Keratinocyte (primary cell): ENCODE measurements around the gene HERC3. TPM values are rescaled to one million over a fixed set of nuclear protein-coding genes. Genes with fewer than 3 reads are reported as not detected.

Experiments
- DNase-seq: peaks from one replicate; pipeline ENCODE4 v3.0.0-alpha.2; 2011; ENCODE audit warnings: low read depth, missing footprints, low spot score
- FAIRE-seq: peaks from 2 replicates; lab custom pipeline; 2011; peaks lifted over from hg19 to GRCh38; lab: Jason Lieb, UNC
- H2AFZ ChIP-seq: 2 replicates; pipeline ENCODE4 v1.6.0; 2012; ENCODE audit warnings: low read length, control low read depth, inconsistent platforms; ENCODE audit not compliant: control insufficient read depth
- H3K27ac ChIP-seq: 2 replicates; pipeline ENCODE4 v1.5.1; 2011; ENCODE audit warnings: low read length; ENCODE audit not compliant: control insufficient read depth, insufficient read depth
- H3K27me3 ChIP-seq: 3 replicates; pipeline ENCODE4 v1.6.0; 2011; ENCODE audit warnings: low read length; ENCODE audit not compliant: control insufficient read depth, insufficient read depth; ENCODE audit errors: extremely low read depth
- H3K36me3 ChIP-seq, 2 experiments: 2 replicates in 1 of 2; 3 replicates in 1 of 2; pipeline ENCODE4 v1.5.1; 2011; ENCODE audit warnings: low read length in 2 of 2, mild to moderate bottlenecking in 1 of 2; ENCODE audit not compliant: control insufficient read depth in 2 of 2, insufficient read depth in 2 of 2; ENCODE audit errors: extremely low read depth in 1 of 2
- H3K4me1 ChIP-seq: 3 replicates; pipeline ENCODE4 v1.5.1; 2011; ENCODE audit warnings: low read length; ENCODE audit not compliant: control insufficient read depth, insufficient read depth; ENCODE audit errors: extremely low read depth
- H3K4me2 ChIP-seq: 3 replicates; pipeline ENCODE4 v1.6.0; 2011; ENCODE audit warnings: low read depth, low read length; ENCODE audit not compliant: control insufficient read depth, insufficient read depth; ENCODE audit errors: extremely low read depth
- H3K4me3 ChIP-seq, 3 experiments: fragments of 200-600 bp in 1 of 3; sonication (generic) in 1 of 3; 2 replicates in 2 of 3; 3 replicates in 1 of 3; pipeline ENCODE4 v1.5.1; 2011 to 2016; ENCODE audit warnings: low read length in 3 of 3, mild to moderate bottlenecking in 3 of 3, control low read depth in 2 of 3, inconsistent platforms in 1 of 3, low read depth in 1 of 3, mixed read lengths in 1 of 3, mixed run types in 1 of 3, moderate library complexity in 1 of 3; ENCODE audit not compliant: control insufficient read depth in 2 of 3, insufficient read depth in 2 of 3; ENCODE audit errors: extremely low read depth in 1 of 3
- H3K79me2 ChIP-seq: 2 replicates; pipeline ENCODE4 v1.6.0; 2012; ENCODE audit warnings: low read length; ENCODE audit not compliant: control insufficient read depth, insufficient read depth
- H3K9ac ChIP-seq: 3 replicates; pipeline ENCODE4 v1.6.0; 2011; ENCODE audit warnings: low read length; ENCODE audit not compliant: control insufficient read depth, insufficient read depth; ENCODE audit errors: extremely low read depth
- H3K9me1 ChIP-seq: 3 replicates; pipeline ENCODE4 v1.6.0; 2011; ENCODE audit warnings: low read length; ENCODE audit not compliant: control insufficient read depth, insufficient read depth; ENCODE audit errors: extremely low read depth
- H3K9me3 ChIP-seq: 2 replicates; pipeline ENCODE4 v1.5.1; 2012; ENCODE audit warnings: low read depth, low read length; ENCODE audit not compliant: control insufficient read depth
- H4K20me1 ChIP-seq: 3 replicates; pipeline ENCODE4 v1.6.0; 2011; ENCODE audit warnings: low read length; ENCODE audit not compliant: control insufficient read depth, insufficient read depth; ENCODE audit errors: extremely low read depth
- CTCF ChIP-seq, 3 experiments: IDR thresholded peaks in 1 of 3; conservative IDR thresholded peaks in 1 of 3; optimal IDR thresholded peaks in 1 of 3; 2 replicates in 2 of 3; 3 replicates in 1 of 3; pipeline versions ENCODE3 to v1.5.1; 2011; ENCODE audit warnings: low read length in 3 of 3, mild to moderate bottlenecking in 3 of 3, moderate library complexity in 2 of 3, control low read depth in 1 of 3, inconsistent platforms in 1 of 3; ENCODE audit not compliant: insufficient read depth in 2 of 3; ENCODE audit errors: extremely low read depth in 1 of 3
- EZH2 ChIP-seq: IDR thresholded peaks from one replicate; pipeline ENCODE4 v1.6.1; 2012; ENCODE audit warnings: inconsistent platforms, mild to moderate bottlenecking, low read length, moderate library complexity
- dilution Hi-C: fragments of 300-500 bp; cut with MboI; formaldehyde crosslinking; loops from one replicate; pipeline ENCODE4 v1.7.0; 2020; ENCODE audit warnings: low sequenced_read_pairs; ENCODE audit not compliant: extremely low pct_ligation_motif_present
- polyA minus RNA-seq, 3 experiments: library from RNA; depleted of rRNA, polyadenylated mRNA; stranded (reverse); fragments of >200 nt; gene quantifications; 1 replicate in 1 of 3; 2 replicates in 1 of 3; 3 replicates in 1 of 3; pipeline ENCODE4 v1.2.3, GENCODE V29; 2011
- polyA plus RNA-seq, 5 experiments: library from polyadenylated mRNA; depleted of rRNA in 3 of 5; stranded (reverse) in 3 of 5; stranded (forward) in 1 of 5; unstranded in 1 of 5; fragments of >200 nt; gene quantifications; 1 replicate in 1 of 5; 2 replicates in 3 of 5; 3 replicates in 1 of 5; pipeline versions ENCODE4 v1.2.1 to v1.2.3, GENCODE V29; 2011 to 2012; ENCODE audit warnings: missing spikeins in 2 of 5, low read depth in 1 of 5, low replicate concordance in 1 of 5

Gene HERC3
- polyA plus RNA-seq (24.8 to 26.6 TPM (median 26.3 TPM) in 3 replicates), polyA minus RNA-seq (19.3 to 59.5 TPM (median 46.1 TPM) in 3 replicates)
- polyA plus RNA-seq (2011; ENCODE audit: low read depth) = 10.8 TPM
- 12.7 and 23.9 TPM in 2 replicates for polyA plus RNA-seq (2011; cell fraction: cytosol; rRNA removed)
- polyA plus RNA-seq (2011; cell fraction: nucleus; rRNA removed) = 40.0 and 44.5 TPM in 2 replicates
- 18.3 and 18.8 TPM in 2 replicates for polyA plus RNA-seq (2012; ENCODE audit: low replicate concordance)
- polyA minus RNA-seq (2011; cell fraction: cytosol; rRNA and poly(A)+ RNA removed) = 14.4 TPM
- polyA minus RNA-seq (2011; cell fraction: nucleus; rRNA and poly(A)+ RNA removed) = 48.5 and 93.5 TPM in 2 replicates

DNA sequence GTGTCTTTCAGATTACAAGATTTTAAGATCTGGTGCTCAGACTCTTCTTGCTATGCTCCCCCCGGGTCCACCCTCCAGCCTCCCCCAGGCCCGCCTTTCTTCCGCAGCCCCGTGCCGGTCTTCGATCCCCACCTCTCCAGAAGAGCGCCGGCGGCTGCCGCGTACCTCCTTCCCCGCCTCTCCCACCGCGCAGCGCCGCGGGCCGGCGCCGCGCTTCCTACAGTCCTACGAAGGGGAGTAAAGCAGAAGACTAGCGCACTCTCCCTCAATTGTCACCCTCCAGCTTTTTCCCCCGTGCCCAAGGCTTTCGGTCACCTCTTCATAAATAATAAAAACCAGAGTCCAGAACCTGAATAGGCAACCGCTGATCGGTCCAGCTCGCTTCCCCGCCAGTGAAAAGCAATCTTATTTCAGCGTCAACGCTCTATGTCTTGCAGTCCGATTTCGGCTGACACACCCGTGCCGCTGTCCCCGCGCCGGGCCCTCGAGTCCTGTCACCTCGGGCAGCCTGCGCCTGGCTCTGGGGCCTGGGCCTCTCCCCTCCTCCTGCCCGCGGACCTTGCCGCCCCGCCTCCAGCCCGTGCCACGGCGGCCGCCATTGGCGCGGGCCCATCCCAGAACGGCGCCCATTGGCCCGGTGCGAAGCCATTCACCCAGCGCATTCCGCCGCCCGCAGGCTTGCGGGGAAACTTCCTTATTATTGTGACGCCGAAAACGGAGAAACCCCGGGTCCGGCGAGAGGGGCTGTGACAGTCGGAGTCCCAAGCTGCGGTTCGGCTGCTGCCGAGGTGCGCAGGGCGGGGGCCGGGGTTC is at the start of gene HERC3:
HERC3 (plus strand) TSS at position 694 of the 813 bp plus-strand sequence. CDS start 13,344 bp downstream, outside the sequence.
- Histone ChIP-seq H3K9me3 (no peaks in the 10 kb centered on the region), H4K20me1 (no peaks in the 10 kb centered on the region), H3K4me2 (peak within 1 kb of the TSS; percentile 95), H3K27me3 (no peaks in the 10 kb centered on the region), H3K4me1 (peaks cover 14% of the 10 kb centered on the region), H3K9me1 (no peaks in the 10 kb centered on the region), H3K27ac (peak within 1 kb of the TSS; percentile 97), H3K79me2 (peaks cover 26% of the 10 kb centered on the region), H3K4me3 (peak within 1 kb of the TSS; percentile 83 to 93 (median 87)), H3K36me3 (peaks cover 0 to 5% of the 10 kb centered on the region in 2 experiments), H3K9ac (peak within 1 kb of the TSS; percentile 92), H2AFZ (peak within 1 kb of the TSS; percentile 68)
- no peak for FAIRE-seq
- dilution Hi-C loops = no loop called here
- TF ChIP-seq CTCF (optimal IDR thresholded peaks at IDR 0.05 in 1 of 3, IDR thresholded peaks at IDR 0.05 in 1 of 3, conservative IDR thresholded peaks at IDR 0.05 in 1 of 3; ENCODE audit: extremely low read depth in 1 of 3, insufficient read depth in 2 of 3, low read length in 3 of 3) = no peak
- no peak for TF ChIP-seq EZH2
- DNase-seq = no peak

DNA sequence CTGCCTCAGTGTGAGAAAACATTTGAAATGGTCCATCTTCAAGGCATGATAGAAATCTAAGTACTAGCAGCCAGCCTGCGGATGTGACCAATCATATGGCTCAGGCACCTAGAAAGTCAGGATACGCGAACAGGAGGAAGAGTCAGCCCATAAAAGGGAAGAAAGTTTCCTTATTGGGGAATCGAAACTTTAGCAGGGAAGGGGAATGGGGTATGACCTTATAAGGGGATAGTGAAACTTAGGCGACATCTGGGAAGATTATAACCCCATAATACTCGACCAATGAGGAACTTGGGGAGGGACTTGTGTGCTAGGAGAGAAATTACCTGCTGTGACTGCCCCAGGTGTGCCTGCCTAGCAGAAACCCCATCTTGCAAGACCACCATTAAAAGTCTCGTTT is 42.5 kb upstream of the HERC3 start:
- no peak overlapping the region for H2AFZ ChIP-seq
- H3K9me3 ChIP-seq = no peaks in the 10 kb centered on the region
- H3K9me1 ChIP-seq = no peaks in the 10 kb centered on the region
- TF ChIP-seq CTCF (optimal IDR thresholded peaks at IDR 0.05 in 1 of 3, IDR thresholded peaks at IDR 0.05 in 1 of 3, conservative IDR thresholded peaks at IDR 0.05 in 1 of 3; ENCODE audit: extremely low read depth in 1 of 3, insufficient read depth in 2 of 3, low read length in 3 of 3) (no peak), EZH2 (no peak)
- dilution Hi-C loops = no loop called here
- no peak overlapping the region for H3K4me2 ChIP-seq
- H3K27ac ChIP-seq = no peak overlapping the region
- DNase-seq (no peak), FAIRE-seq (no peak)
- H4K20me1 ChIP-seq = no peaks in the 10 kb centered on the region
- H3K36me3 ChIP-seq = no peaks in the 10 kb centered on the region
- no peaks in the 10 kb centered on the region for H3K27me3 ChIP-seq
- no peaks in the 10 kb centered on the region for H3K79me2 ChIP-seq
- no peak overlapping the region for H3K4me3 ChIP-seq
- no peak overlapping the region for H3K9ac ChIP-seq
- no peaks in the 10 kb centered on the region for H3K4me1 ChIP-seq
